Panc1 (cell line): ENCODE results near the gene DOCK1. TPM values are rescaled to one million over a fixed set of nuclear protein-coding genes. Genes with fewer than 3 reads are reported as not detected.

ENCODE experiments used
- ATAC-seq: fragments of 200-7000 bp; cut with Tn5 transposase; 2 replicates; pipeline ENCODE4 v1.9.1; 2020; ENCODE audit warnings: mild to moderate bottlenecking, moderate library complexity
- BruUV-seq: library from RNA; stranded (reverse); fragments of 400-500 nt; replicated peaks from 2 replicates; lab custom pipeline; 2021; lab: Mats Ljungman, UMichigan
- CTCF ChIA-PET: fragments of 300-600 bp; sonication (Branson Sonifier 250); formaldehyde crosslinking; loops from one replicate; lab custom pipeline; 2022; ENCODE audit warnings: antibody characterized with exemption; lab: Charles Lee
- POLR2A ChIA-PET: fragments of 300-600 bp; sonication (Branson Sonifier 250); formaldehyde crosslinking; loops from one replicate; lab custom pipeline; 2022; ENCODE audit warnings: antibody characterized with exemption; lab: Charles Lee
- DNase-seq: peaks from one replicate; pipeline ENCODE4 v3.0.0-alpha.2; 2010; ENCODE audit warnings: low read depth, low spot score
- H3K27ac ChIP-seq: 2 replicates; pipeline ENCODE4 v1.5.1; 2011; ENCODE audit warnings: mild to moderate bottlenecking, low read length, inconsistent platforms
- H3K27me3 ChIP-seq: fragments of 200-500 bp; sonication (Bioruptor generic); 2 replicates; pipeline ENCODE4 v1.6.0; 2014; ENCODE audit warnings: low read length, inconsistent platforms; ENCODE audit not compliant: control insufficient read depth, insufficient read depth
- H3K36me3 ChIP-seq: fragments of 200-500 bp; sonication (Bioruptor generic); 2 replicates; pipeline ENCODE4 v1.5.1; 2014; ENCODE audit warnings: inconsistent platforms, mild to moderate bottlenecking, low read length, moderate library complexity; ENCODE audit not compliant: control insufficient read depth, insufficient read depth
- H3K4me1 ChIP-seq: 2 replicates; pipeline ENCODE4 v1.5.1; 2011; ENCODE audit warnings: inconsistent platforms, mild to moderate bottlenecking, low read length, moderate library complexity; ENCODE audit not compliant: control insufficient read depth, insufficient read depth
- H3K4me3 ChIP-seq, 2 experiments: 2 replicates each; pipeline ENCODE4 v1.5.1; 2011 to 2012; ENCODE audit warnings: low read depth in 2 of 2, low read length in 2 of 2, mild to moderate bottlenecking in 2 of 2, inconsistent platforms in 1 of 2, moderate library complexity in 1 of 2
- H3K9me3 ChIP-seq: fragments of 200-500 bp; sonication (Bioruptor generic); 2 replicates; pipeline ENCODE4 v1.5.1; 2014; ENCODE audit warnings: low read depth, mild to moderate bottlenecking, inconsistent platforms, low read length, moderate library complexity; ENCODE audit not compliant: control insufficient read depth, insufficient read depth
- CTCF ChIP-seq: fragments of 450-650 bp; IDR thresholded peaks from 2 replicates; pipeline ENCODE4 v1.5.1; 2017; ENCODE audit warnings: mild to moderate bottlenecking
- POLR2AphosphoS5 ChIP-seq: IDR thresholded peaks from 2 replicates; pipeline ENCODE4 v1.6.1; 2012; ENCODE audit warnings: mild to moderate bottlenecking, low read depth, low read length, moderate library complexity
- REST ChIP-seq, 2 experiments: IDR thresholded peaks; 2 replicates each; pipeline ENCODE4 v1.6.1; 2011 to 2012; ENCODE audit warnings: low read depth in 2 of 2, control low read depth in 1 of 2, low read length in 1 of 2, mild to moderate bottlenecking in 1 of 2, moderate library complexity in 1 of 2; ENCODE audit not compliant: insufficient read depth in 1 of 2
- SIN3A ChIP-seq: IDR thresholded peaks from 2 replicates; pipeline ENCODE4 v1.6.1; 2012; ENCODE audit warnings: low read depth, mild to moderate bottlenecking, low read length, moderate library complexity, borderline replicate concordance; ENCODE audit not compliant: insufficient read depth
- TCF7L2 ChIP-seq: IDR thresholded peaks from 2 replicates; pipeline ENCODE4 v1.6.1; 2011; ENCODE audit warnings: mild to moderate bottlenecking, low read depth, low read length, inconsistent platforms
- in situ Hi-C: cut with HindIII; loops from 2 replicates; pipeline ENCODE4 v1.10.0; 2016; ENCODE audit warnings: low sequenced_read_pairs, low pct_unique_long_range_greater_than_20kb
- intact Hi-C: fragments of 100-400 bp; cut with micrococcal nuclease; formaldehyde crosslinking; loops from one replicate; pipeline ENCODE4 v1.10.0; 2022; ENCODE audit not compliant: unreplicated experiment
- total RNA-seq: library from RNA; stranded (reverse); gene quantifications from one replicate; pipeline ENCODE4 v1.2.1, GENCODE V29; 2021; ENCODE audit not compliant: unreplicated experiment

The DOCK1 gene
- total RNA-seq, 1 experiment from 2014 or later, result 67.6 TPM

- Histone ChIP-seq H3K4me3 (no peak overlapping the region), H3K4me1 (no peaks in the 10 kb centered on the region), H3K27me3 (no peaks in the 10 kb centered on the region), H3K9me3 (no peaks in the 10 kb centered on the region), H3K27ac (no peak overlapping the region), H3K36me3 (no peaks in the 10 kb centered on the region)
- no peak for DNase-seq
- in situ Hi-C loops (no loop called here), intact Hi-C loops (no loop called here)
- TF ChIP-seq POLR2AphosphoS5 (no peak), TCF7L2 (no peak), REST (IDR thresholded peaks at IDR 0.05; ENCODE audit: insufficient read depth in 1 of 2, low read depth in 2 of 2, low read length in 1 of 2) (no peak), SIN3A (no peak), CTCF (no peak)
- CTCF ChIA-PET, result no interaction called here
- no peak for ATAC-seq
- POLR2A ChIA-PET, result no interaction called here
- BruUV-seq, result no TSS peak
Observed at GRCh38 chr10:127102176-127102575, 196.9 kb downstream of the DOCK1 start.

- no peaks in the 10 kb centered on the region for H3K27me3 ChIP-seq
- no peak for TF ChIP-seq TCF7L2
- no peak for TF ChIP-seq REST (IDR thresholded peaks at IDR 0.05; ENCODE audit: insufficient read depth in 1 of 2, low read depth in 2 of 2, low read length in 1 of 2)
- no peak for TF ChIP-seq CTCF
- no peak for TF ChIP-seq POLR2AphosphoS5
- no peak for TF ChIP-seq SIN3A
- ChIA-PET POLR2A (no interaction called here), CTCF (no interaction called here)
- no peaks in the 10 kb centered on the region for H3K36me3 ChIP-seq
- no TSS peak for BruUV-seq
- H3K4me3 ChIP-seq, result no peak overlapping the region
- intact Hi-C loops (no loop called here), in situ Hi-C loops (no loop called here)
- no peaks in the 10 kb centered on the region for H3K9me3 ChIP-seq
- ATAC-seq, result no peak
- no peaks in the 10 kb centered on the region for H3K4me1 ChIP-seq
- no peak overlapping the region for H3K27ac ChIP-seq
- DNase-seq, result no peak
Observed at GRCh38 chr10:127115100-127115499, 209.9 kb downstream of the DOCK1 start.
